Epidermal melanocyte (primary cell): ENCODE measurements around the gene CRHR2.
"Not testable (repeated sequence)": the region's sequence is repeated elsewhere in the genome, so short reads cannot be mapped to it uniquely, and the experiment has no call there.

ENCODE experiments used
- DNase-seq: peaks from one replicate; pipeline ENCODE4 v3.0.0; 2011; ENCODE audit warnings: low spot score; ENCODE audit not compliant: insufficient read length

CRHR2 gene

GRCh38 chr7:30656006-30656957, 26.0 kb downstream of the CRHR2 start:
- DNase-seq = no peak

GRCh38 chr7:30655096-30655970, 26.9 kb downstream of the CRHR2 start:
- DNase-seq = no peak

- DNase-seq = no peak
Observed at GRCh38 chr7:30654296-30655090, 27.8 kb downstream of the CRHR2 start.

DNA sequence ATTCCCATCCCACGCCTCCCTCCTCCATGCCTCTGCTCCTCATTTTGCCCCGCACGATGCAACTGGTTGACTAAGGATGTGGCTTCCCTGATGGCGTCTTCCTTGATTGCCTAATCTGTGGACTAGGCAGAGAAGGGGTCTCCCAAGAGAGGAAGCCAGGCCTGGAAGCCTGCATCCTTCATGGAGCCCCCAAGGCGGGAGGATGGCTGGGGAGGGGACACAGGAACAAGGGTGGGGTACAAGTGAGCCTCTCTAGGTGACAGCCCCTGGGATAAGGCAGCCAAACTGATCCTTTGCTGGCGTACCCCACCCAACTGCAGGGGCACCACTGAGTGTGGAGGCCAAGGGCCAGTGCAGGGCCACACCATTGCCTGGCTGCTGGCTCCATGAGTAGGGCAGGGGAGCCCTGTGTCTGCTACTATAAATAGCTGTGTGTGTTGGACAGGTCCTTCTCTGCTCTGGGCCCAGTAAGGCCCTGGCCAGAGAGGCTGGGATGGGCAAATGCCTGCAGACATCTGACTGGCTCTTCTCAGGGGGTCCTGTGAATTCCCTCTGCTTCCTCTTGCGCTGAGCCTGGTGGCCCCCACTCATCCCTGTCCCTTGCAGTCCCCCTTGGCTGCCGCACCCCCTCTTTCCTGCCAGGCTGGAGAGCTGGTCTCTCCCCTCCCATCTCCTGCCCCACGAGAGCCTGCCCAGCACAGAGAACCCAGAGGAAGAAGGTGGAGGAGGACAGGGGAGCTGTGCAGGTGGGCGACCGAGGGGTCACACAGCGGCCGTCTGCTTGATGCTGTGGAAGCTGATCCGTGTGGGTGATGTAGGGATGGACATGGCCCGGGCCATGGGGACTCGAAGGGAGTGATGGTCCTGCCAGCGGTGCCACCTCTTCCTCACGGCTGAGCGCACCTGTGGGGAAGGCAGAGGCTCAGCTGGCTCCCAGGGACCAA, 29.3 kb downstream of the CRHR2 start:
- DNase-seq = no peak

GRCh38 chr7:30652132-30652531, 30.1 kb downstream of the CRHR2 start:
- DNase-seq = no peak

GRCh38 chr7:30650421-30650808, 31.8 kb downstream of the CRHR2 start:
- no peak for DNase-seq

DNA sequence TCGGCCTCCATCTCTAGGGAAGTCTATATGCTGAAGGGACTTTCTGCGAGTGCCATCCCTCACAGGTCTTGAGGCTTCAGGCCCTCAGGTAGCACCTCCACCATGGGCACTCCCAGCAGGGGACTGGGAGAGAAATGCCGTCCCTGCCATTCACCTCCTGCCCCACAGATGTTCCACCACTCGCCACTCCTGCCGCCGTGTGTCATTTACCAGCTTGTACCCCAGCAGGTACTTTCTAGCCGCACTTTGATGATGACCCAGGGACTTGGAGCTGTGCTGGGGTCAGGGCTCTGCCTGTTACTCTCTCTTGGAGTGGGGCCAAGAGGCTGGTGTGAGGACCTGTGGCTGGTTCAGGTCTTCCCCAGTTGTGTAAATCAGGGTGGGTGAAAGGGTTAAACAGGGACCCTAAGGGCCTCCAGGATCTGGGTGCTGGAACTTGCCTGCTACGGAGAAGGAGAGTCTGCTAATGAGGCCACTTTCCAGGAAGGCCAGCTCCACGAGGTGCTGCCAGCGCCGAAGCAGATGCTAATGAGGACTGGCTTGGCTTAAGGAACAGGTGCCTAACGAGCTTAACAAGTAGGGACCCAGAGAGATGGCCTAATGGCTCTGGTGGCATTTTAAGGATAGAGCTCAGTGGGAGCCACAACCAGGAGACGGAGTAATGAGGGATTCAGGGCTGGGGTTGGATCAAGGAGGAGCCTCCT, 32.4 kb downstream of the CRHR2 start:
- no peak for DNase-seq

- no peak for DNase-seq
Observed at GRCh38 chr7:30648744-30649540, 33.3 kb downstream of the CRHR2 start.

- DNase-seq = no peak
Observed at GRCh38 chr7:30647589-30648364, 34.5 kb downstream of the CRHR2 start.

GRCh38 chr7:30646154-30646553, 36.1 kb downstream of the CRHR2 start:
- no peak for DNase-seq

DNA sequence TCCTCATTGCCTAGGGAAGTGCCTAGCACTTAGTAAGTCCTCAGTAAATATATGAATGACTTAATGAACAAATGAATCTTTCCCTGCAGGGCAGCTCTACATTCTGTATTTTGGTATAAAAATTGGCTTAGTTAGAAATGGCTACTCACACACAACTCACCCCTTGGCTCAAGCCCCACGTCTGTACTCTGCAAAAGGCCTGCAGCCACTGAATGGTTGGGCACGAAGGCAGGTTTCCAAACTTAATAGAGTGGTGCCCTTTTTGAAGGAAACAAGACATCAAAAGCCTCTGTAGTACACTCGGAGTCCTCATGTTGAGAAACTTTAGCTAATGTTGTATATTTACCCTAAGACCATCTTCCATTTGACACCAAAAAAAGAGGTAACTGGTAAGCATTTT, 36.6 kb downstream of the CRHR2 start:
- no peak for DNase-seq

DNA sequence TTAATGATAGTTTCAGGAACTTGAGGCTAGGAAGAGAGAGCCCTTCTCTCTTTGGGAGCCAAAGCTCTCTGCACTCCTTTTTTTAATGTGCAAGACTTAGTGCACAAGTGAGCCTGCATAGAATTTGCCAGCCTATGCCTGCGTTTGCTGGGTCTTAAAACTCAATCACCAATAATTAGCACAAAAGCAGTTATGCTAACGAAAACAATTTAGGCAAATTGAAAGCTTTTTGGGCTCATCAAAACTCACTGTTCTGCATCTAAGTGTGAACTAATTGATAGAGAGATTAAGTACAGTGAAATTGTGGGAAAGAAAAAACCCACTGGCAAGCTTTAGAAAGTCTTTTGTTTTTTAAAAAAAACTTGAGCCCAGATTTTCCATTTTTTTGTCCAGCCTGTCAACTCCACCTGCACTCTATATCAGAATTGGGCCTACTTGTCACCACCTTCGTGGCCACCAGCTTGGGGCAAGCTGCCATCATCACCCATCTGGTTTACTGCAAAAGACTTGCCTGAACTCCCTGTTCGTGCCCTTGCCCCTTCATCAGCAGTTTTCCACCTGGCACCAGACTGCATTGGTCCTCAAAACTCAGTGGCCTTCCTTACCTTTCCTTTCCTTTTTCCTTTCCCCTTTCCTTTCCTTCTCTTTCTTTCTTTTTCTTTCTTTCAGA, 37.8 kb downstream of the CRHR2 start:
- DNase-seq = no peak

- DNase-seq = no peak
Observed at GRCh38 chr7:30642789-30643188, 39.5 kb downstream of the CRHR2 start.

GRCh38 chr7:30642322-30642721, 39.9 kb downstream of the CRHR2 start:
- not testable (repeated sequence) for DNase-seq

DNA sequence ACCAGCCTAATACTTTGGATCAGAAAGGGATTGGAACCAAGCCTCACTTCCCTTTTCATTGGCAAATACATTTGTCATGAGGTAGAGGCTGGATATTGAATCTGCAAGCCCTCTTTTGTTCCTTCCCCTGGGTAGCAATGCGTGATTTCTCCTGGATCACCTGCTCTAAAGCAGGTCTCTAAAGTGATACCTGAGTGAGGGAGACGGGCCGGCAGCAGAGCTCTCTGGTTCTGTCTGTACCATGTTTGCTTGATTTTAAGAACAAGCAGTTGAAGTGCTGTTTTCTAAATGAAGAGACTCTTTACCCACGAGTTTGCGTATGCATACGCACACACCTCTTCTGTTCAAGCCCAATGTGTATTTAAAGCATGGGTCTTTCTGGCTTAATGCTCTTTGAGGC, 46.5 kb downstream of the CRHR2 start:
- no peak for DNase-seq

DNA sequence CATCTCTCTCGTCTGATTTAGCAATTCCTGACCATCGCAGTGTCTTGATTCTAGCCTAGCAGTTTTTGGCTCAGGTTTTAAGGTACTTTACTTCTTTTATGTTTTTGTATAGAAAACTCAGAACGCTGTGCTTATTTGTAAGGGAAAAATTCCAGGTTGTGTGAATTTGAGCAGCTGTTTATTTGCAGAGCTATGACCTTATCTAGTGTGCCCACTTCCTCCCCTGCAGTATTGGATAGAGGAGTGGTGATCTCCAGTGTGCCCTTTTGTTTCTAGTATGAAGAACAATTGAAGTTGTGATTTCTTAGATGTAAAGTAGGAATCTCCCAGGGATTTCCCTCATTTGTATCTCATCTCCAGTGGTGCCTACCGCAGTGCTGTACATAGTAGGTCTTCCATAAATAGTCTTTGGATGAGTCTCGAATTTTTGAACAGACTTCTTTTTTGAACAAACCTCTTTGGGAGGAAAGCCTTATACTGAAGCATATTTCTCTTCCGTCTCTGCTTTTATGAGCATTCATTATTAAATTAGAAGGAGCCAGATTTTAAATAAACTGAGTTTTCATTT, 47.5 kb downstream of the CRHR2 start:
- DNase-seq = no peak

DNA sequence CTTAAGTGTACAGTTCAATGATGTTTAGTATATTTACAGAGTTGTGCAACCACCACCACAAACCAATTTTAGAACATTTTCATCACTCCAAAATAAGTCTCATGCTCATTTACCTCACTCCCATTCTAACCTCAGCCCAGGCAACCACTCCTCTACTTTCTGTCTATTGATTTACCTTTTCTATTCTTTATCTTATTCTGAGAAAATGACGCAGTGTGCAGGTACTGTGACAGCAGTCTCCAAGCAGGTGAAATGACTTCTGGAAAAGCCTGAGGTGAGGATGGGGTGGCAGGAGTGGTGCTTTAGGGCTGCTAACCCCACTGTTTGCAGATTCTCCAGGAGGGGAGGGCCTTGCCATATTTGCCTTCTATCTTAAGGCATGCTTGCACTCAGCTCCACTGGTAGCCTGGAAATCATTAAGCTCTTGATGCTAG, 48.0 kb downstream of the CRHR2 start:
- no peak for DNase-seq
